LNCAP (cell line): ENCODE measurements around the gene ARHGAP15.

ENCODE experiments used
- TF ChIP-seq, protein P1 (sequence below): fragments of 450-650 bp; IDR thresholded peaks from 2 replicates; pipeline ENCODE4 v1.5.1; 2017; ENCODE audit warnings: mild to moderate bottlenecking

ARHGAP15 gene

DNA sequence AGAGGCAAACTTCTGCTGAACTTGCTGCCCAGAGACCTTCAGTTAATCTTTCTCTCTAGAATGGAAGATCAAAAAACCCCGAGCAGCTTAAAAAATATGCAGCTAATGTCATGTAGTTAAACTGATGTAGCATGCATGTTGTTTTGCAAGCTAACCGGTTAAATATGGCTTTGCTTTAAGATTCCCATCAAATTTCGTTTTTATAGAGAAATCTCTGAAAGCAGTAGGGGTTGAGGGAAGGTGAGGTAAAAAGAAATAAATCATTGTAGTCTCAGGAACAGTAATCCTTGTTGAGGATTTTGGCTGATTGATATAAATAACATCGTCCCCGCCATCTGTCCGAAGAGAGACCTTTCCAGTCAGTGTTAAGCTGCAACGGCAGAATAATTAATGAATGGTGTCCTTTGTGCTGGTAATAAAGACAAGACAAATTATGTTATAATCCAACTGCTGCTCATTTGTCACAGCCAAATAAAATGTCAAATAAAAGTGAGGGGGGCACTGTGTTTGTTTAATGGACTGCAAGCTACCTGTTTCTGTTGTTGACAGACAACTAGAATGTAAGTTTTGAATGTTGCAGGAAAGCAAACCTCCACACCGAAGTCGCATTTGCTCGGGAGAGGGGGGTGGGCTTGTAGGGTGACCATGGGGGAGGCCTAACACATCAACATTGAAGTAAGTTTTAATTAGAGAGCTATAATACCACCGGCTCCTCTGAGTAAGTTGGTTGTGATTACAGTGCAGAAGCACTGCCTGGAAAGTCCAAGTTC, 555.5 kb downstream of the ARHGAP15 start:
- TF ChIP-seq, protein P1, sequence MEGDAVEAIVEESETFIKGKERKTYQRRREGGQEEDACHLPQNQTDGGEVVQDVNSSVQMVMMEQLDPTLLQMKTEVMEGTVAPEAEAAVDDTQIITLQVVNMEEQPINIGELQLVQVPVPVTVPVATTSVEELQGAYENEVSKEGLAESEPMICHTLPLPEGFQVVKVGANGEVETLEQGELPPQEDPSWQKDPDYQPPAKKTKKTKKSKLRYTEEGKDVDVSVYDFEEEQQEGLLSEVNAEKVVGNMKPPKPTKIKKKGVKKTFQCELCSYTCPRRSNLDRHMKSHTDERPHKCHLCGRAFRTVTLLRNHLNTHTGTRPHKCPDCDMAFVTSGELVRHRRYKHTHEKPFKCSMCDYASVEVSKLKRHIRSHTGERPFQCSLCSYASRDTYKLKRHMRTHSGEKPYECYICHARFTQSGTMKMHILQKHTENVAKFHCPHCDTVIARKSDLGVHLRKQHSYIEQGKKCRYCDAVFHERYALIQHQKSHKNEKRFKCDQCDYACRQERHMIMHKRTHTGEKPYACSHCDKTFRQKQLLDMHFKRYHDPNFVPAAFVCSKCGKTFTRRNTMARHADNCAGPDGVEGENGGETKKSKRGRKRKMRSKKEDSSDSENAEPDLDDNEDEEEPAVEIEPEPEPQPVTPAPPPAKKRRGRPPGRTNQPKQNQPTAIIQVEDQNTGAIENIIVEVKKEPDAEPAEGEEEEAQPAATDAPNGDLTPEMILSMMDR = no peak

DNA sequence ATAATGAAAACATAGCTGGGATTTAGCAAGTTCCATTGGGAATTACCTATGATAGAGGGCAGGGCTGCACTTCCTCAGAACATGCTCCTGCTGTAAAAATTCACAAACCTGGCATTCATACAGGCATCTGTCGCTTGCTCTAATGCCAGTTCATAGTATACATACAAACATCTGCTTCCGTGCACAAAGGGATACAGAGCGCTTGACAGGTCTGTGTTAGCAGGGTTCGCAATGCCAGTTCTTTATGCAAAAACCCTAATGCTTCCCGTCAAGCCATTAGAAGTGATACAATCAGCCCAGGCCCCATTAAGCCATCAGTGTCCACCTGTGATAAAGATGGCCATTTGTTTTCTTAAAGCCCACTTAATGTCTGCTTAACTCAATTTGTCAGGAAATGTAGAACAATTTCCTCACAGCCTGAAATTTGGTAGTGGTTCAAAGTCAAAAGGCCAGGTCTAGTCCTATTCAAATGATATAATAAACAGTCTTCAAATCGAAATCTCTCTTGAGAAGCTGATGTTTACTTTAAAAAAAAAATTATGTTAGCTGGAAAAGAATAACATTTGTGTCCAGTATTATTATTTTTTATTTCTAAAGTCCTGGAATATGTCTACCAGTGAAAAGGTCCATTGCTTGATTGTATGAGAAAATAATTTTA, 556.3 kb downstream of the ARHGAP15 start:
- TF ChIP-seq, protein P1 = no peak

DNA sequence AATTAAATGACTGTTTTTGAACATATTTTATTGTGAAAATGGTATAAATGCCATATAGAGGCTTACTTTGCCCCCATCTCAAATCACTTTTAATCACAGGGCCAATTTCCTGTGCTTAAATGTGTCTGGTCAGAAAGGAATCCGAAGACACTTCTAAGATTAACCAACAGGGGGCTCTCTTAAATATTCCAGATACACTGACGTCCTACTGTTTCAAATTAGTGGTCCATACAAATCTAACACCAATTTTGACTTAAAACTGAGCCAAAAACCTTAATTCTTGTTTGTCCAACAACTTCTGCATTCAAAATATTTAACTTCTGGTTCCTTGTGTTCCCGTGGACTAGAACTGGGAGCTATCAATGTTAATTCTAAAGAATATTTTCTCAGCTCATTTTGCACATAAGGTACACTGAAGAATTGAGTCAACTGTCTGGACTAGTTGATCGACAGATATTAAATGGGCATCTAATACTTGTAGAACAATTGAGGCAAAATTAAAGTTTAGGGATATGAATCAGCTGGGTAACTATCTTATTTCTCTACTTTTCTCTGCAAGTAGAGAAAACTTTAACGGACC, 557.5 kb downstream of the ARHGAP15 start:
- TF ChIP-seq, protein P1 = peak; percentile 55

DNA sequence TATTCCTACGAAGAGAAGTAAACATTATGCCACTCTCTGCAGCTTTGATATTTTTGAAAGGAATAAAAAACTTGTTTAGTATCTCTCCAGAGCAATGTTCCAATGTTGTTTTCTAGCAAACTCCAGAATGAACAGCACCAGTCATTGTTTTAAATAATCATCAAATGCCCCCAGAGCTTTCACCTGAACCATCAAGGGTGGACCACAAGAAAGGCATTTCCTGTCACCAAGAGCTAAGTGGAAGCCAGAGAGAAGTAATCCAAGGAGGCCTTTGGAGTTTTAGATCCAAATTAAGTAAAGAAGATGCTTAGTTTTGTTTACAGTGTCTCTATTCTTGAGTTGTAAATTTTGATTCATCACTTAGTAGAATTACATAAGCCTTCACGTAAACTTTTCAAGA, 559.0 kb downstream of the ARHGAP15 start:
- TF ChIP-seq, protein P1 = no peak

DNA sequence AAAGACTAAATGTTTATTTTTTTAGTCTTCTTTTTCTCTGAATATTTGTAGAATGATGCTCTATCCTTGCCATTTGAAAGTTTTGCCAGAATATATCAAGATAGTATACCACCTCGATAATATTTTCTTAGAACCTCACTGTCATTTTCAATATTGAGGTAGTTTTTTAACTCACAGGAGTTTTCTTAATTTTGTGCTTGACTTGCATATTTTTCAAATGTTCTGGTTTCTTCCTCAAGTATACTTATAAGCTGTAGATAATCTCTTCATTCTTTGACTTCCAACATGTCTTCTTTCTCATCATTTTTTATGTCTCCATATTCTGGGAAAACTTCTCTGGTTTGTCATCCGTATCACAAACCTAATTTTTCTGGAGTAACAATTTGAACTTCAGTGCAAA, 559.6 kb downstream of the ARHGAP15 start:
- TF ChIP-seq, protein P1 = no peak

DNA sequence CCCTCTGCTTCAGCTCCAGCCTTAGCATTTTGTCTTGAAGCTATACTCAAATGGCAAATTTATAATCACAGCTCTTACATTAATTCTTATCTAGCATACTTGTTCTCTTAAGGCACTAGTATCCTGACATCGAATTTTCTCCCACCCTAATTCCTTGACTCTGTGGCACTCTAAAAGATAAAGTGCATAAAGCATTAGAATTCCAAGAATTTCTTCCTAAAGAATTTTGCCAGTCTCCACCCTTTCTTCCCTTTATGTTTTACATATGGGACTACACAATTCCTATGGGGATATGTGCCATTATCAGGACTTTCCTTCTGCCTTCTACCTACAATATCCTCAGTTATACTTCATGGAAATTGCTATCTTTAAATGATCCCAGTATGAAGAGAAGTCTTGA, 560.3 kb downstream of the ARHGAP15 start:
- TF ChIP-seq, protein P1 = no peak

DNA sequence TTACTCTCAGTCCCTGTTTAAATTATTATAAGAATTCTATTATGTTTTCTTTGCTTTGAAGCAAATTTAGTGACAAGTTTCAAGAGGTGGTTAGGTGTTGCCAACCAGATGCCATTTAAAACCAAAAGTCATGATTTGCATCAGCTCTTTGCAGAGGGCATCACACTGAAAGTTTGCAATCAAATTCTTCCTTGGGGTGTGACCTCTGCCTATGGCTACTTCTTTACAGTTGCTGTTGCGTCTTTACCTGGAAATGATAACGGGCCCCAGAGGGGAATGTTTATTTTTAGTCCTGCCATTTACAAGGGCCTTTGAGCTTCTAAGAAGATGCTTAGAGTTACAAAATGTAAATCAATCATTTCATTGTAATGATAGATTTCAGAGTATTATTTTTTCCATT, 561.0 kb downstream of the ARHGAP15 start:
- TF ChIP-seq, protein P1 = no peak
